Adrenal gland (tissue), 12 donors: ENCODE measurements around the gene RAB9A. TPM values are rescaled to one million over a fixed set of nuclear protein-coding genes. Genes with fewer than 3 reads are reported as not detected.

Source experiments
- DNase-seq, 7 donors: peaks; one replicate each; pipeline ENCODE4 v3.0.0-alpha.2; 2019 to 2020
- H3K27ac ChIP-seq, 5 donors: fragments of 200-600 bp; sonication (generic) in 4 of 5; 1 replicate in 3 of 5; 2 replicates in 2 of 5; pipeline versions ENCODE4 v1.5.1 to v1.8.0; 2016 to 2020; ENCODE audit warnings: mild to moderate bottlenecking in 1 of 5
- H3K27me3 ChIP-seq: fragments of 200-600 bp; 2 replicates; pipeline ENCODE4 v1.8.0; 2021
- H3K36me3 ChIP-seq, 2 donors: fragments of 200-600 bp; replicated peaks in 1 of 2; 1 replicate in 1 of 2; 2 replicates in 1 of 2; pipeline versions ENCODE4 v1.5.1 to v1.8.0; 2018 to 2022
- H3K4me1 ChIP-seq, 2 donors: fragments of 200-600 bp; replicated peaks in 1 of 2; 1 replicate in 1 of 2; 2 replicates in 1 of 2; pipeline versions ENCODE4 v1.5.1 to v1.8.0; 2018 to 2021
- H3K4me3 ChIP-seq, 4 donors: fragments of 200-600 bp; sonication (generic) in 3 of 4; one replicate each; pipeline ENCODE4 v1.5.1; 2016 to 2018
- H3K9me3 ChIP-seq, 3 donors: fragments of 200-600 bp; sonication (generic) in 1 of 3; replicated peaks in 1 of 3; 1 replicate in 2 of 3; 2 replicates in 1 of 3; pipeline versions ENCODE4 v1.5.1 to v1.8.0; 2016 to 2021
- CTCF ChIP-seq, 6 experiments: fragments of 450-650 bp in 4 of 6; fragments of 200-600 bp in 2 of 6; sonication (generic) in 1 of 6; IDR thresholded peaks; 1 replicate in 5 of 6; 2 replicates in 1 of 6; pipeline versions ENCODE4 v1.5.1 to v1.8.0; 2016 to 2021; ENCODE audit warnings: antibody characterized with exemption in 6 of 6, mild to moderate bottlenecking in 2 of 6, moderate library complexity in 1 of 6
- POLR2A ChIP-seq, 2 donors: fragments of 450-650 bp; IDR thresholded peaks; one replicate each; pipeline ENCODE4 v1.6.1; 2017; ENCODE audit warnings: antibody characterized with exemption in 2 of 2, mild to moderate bottlenecking in 2 of 2, moderate library complexity in 1 of 2
- WGBS, 4 donors: extraction: QIAGEN DNeasy Blood & Tissue Kit in 2 of 4; methylation state at CpG; one replicate each; pipeline versions ENCODE4 v1.1.5 to v1.1.7; 2013 to 2017; 5-methylcytosine and 5-hydroxymethylcytosine counted together
- intact Hi-C, 2 donors: fragments of 100-400 bp; cut with DNase I; formaldehyde crosslinking; loops; one replicate each; pipeline versions ENCODE4 v1.14.1 to v1.15.0; 2022 to 2023
- polyA plus RNA-seq, 3 donors: library from polyadenylated mRNA; stranded (reverse); fragments of 200-250 nt in 2 of 3; fragments of 350-450 nt in 1 of 3; fragmentation: Illumina TruSeq in 1 of 3; extraction: RNeasy Lipid Tissue Mini Kit (QIAGEN cat#74804) in 1 of 3; gene quantifications; one replicate each; pipeline ENCODE4 v1.2.3, GENCODE V29; 2013 to 2014
- total RNA-seq, 9 donors: library from RNA; depleted of rRNA in 4 of 9; stranded (reverse); fragments of >200 nt in 4 of 9; fragments of 120-200 nt in 1 of 9; fragmentation: NEBNext Ultra II Directional in 1 of 9; extraction: Animal tissue kit (Norgen Biotek cat#: 25700) in 1 of 9; gene quantifications; one replicate each; pipeline versions ENCODE4 v1.1.0 to v1.2.4, GENCODE V29; 2013 to 2023
- donor health status: healthy with polysubstance abuse.
- donor health status: Bipolar disorder and iron deficiency.
- donor health status: DM: yes; HTN: yes; CAD: no.
- donor health status: DM: no; HTN: no; CAD: no.
- donor health status: DM: no; HTN: no; CAD: no.
- donor health status: DM: yes; HTN: yes; CAD: no.

The RAB9A gene
- total and polyA plus RNA-seq, 12 donors, result 23.8 to 153 (median 66.9) TPM

- H3K36me3 ChIP-seq, result no peaks in the 10 kb centered on the region
- no peaks in the 10 kb centered on the region for H3K27me3 ChIP-seq
- H3K4me3 ChIP-seq, result no peak overlapping the region
- no peak overlapping the region for H3K27ac ChIP-seq
- TF ChIP-seq CTCF (IDR thresholded peaks at IDR 0.05), result no peak
- TF ChIP-seq POLR2A (IDR thresholded peaks at IDR 0.05), result no peak
- peaks cover 17 to 53% of the 10 kb centered on the region in 2 donors for H3K4me1 ChIP-seq
- peak in 2 of 7 donors; percentile 20 to 29 for DNase-seq
- WGBS, 4 donors, result 57 to 64% (median 61%) methylated on average over 7 of the region's 7 CpGs
- intact Hi-C loops, result no loop called here
- no peaks in the 10 kb centered on the region for H3K9me3 ChIP-seq
Measured at GRCh38 chrX:13699183-13699826, 10.4 kb downstream of the RAB9A start.

- no peak for DNase-seq
- WGBS, 4 donors, result 25 to 52% (median 45%) methylated on average over 4 of the region's 4 CpGs
- Histone ChIP-seq H3K9me3 (no peaks in the 10 kb centered on the region), H3K36me3 (no peaks in the 10 kb centered on the region), H3K4me1 (peaks cover 17 to 47% of the 10 kb centered on the region in 2 donors), H3K4me3 (no peak overlapping the region), H3K27me3 (no peaks in the 10 kb centered on the region), H3K27ac (no peak overlapping the region)
- TF ChIP-seq POLR2A (IDR thresholded peaks at IDR 0.05) (no peak), CTCF (IDR thresholded peaks at IDR 0.05) (no peak)
- intact Hi-C loops, result no loop called here
Measured at GRCh38 chrX:13700380-13700779, 11.5 kb downstream of the RAB9A start.

- no peak for TF ChIP-seq POLR2A (IDR thresholded peaks at IDR 0.05)
- TF ChIP-seq CTCF (IDR thresholded peaks at IDR 0.05), result no peak
- Histone ChIP-seq H3K9me3 (no peaks in the 10 kb centered on the region), H3K4me1 (peaks cover 17 to 43% of the 10 kb centered on the region in 2 donors), H3K4me3 (no peak overlapping the region), H3K27me3 (no peaks in the 10 kb centered on the region), H3K36me3 (no peaks in the 10 kb centered on the region), H3K27ac (peak overlapping the region in 1 of 5 donors; percentile 20)
- DNase-seq, result no peak
- intact Hi-C loops, result no loop called here
- WGBS, 4 donors, result 66 to 76% (median 73%) methylated on average over 3 to 5 of the region's 5 CpGs
Measured at GRCh38 chrX:13702111-13702789, 13.3 kb downstream of the RAB9A start.

GRCh38 chrX:13703135-13703534 lies 14.2 kb downstream of the RAB9A start:
- Histone ChIP-seq H3K27ac (peak overlapping the region in 1 of 5 donors; percentile 43), H3K36me3 (no peaks in the 10 kb centered on the region), H3K4me3 (no peak overlapping the region), H3K4me1 (peaks cover 17 to 42% of the 10 kb centered on the region in 2 donors), H3K9me3 (no peaks in the 10 kb centered on the region), H3K27me3 (no peaks in the 10 kb centered on the region)
- intact Hi-C loops, result no loop called here
- TF ChIP-seq POLR2A (IDR thresholded peaks at IDR 0.05), result no peak
- TF ChIP-seq CTCF (IDR thresholded peaks at IDR 0.05), result no peak
- 65 to 71% (median 65%) methylated on average over 3 of the region's 3 CpGs; no CpG with 5 or more reads in 1 of the 4 donors for WGBS, 4 donors
- no peak for DNase-seq
